Liver (tissue), 3 donors: ENCODE data around the gene ST8SIA6.

Experiments used
- EGR1 ChIP-seq, 2 donors: IDR thresholded peaks; 2 replicates each; pipeline ENCODE4 v1.6.1; 2016 to 2018; ENCODE audit warnings: antibody characterized with exemption in 2 of 2, low read depth in 2 of 2
- GABPA ChIP-seq, 2 donors: IDR thresholded peaks in 1 of 2; conservative IDR thresholded peaks in 1 of 2; 2 replicates each; pipeline ENCODE4 v1.6.1; 2016; ENCODE audit warnings: antibody characterized with exemption in 2 of 2, mild to moderate bottlenecking in 1 of 2, moderate library complexity in 1 of 2
- HNF4A ChIP-seq, 2 donors: conservative IDR thresholded peaks; 2 replicates each; pipeline ENCODE4 v1.6.1; 2016; ENCODE audit warnings: antibody characterized with exemption in 2 of 2, mild to moderate bottlenecking in 2 of 2
- JUND ChIP-seq, 2 donors: IDR thresholded peaks; 2 replicates each; pipeline ENCODE4 v1.6.1; 2016; ENCODE audit warnings: antibody characterized with exemption in 2 of 2
- RAD21 ChIP-seq, 2 donors: IDR thresholded peaks; 2 replicates each; pipeline ENCODE4 v1.6.1; 2016; ENCODE audit warnings: antibody characterized with exemption in 2 of 2, mild to moderate bottlenecking in 2 of 2
- SP1 ChIP-seq: IDR thresholded peaks from 2 replicates; pipeline ENCODE4 v1.6.1; 2018; ENCODE audit warnings: antibody characterized with exemption, mild to moderate bottlenecking
- TAF1 ChIP-seq: conservative IDR thresholded peaks from 2 replicates; pipeline ENCODE4 v1.6.1; 2016; ENCODE audit warnings: antibody characterized with exemption, mild to moderate bottlenecking
- YY1 ChIP-seq: IDR thresholded peaks from 2 replicates; pipeline ENCODE4 v1.6.1; 2016; ENCODE audit warnings: antibody characterized with exemption, mild to moderate bottlenecking
- TF ChIP-seq, protein P1 (sequence below): IDR thresholded peaks from 2 replicates; pipeline ENCODE4 v1.6.1; 2016; ENCODE audit warnings: antibody characterized with exemption
- TF ChIP-seq, protein P2 (sequence below): fragments of 150-350 bp; IDR thresholded peaks from 2 replicates; pipeline ENCODE4 v1.5.1; 2017; ENCODE audit warnings: improper control_type of control experiment, low read depth, low read length; ENCODE audit not compliant: missing input control
- TF ChIP-seq, protein P3 (sequence below): IDR thresholded peaks from 2 replicates; pipeline ENCODE4 v1.6.1; 2016; ENCODE audit warnings: antibody characterized with exemption, mild to moderate bottlenecking
- TF ChIP-seq, protein P4 (sequence below): IDR thresholded peaks from 2 replicates; pipeline ENCODE4 v1.6.1; 2016; ENCODE audit warnings: antibody characterized with exemption
- donor health status: healthy.
- donor health status: healthy.

DNA sequence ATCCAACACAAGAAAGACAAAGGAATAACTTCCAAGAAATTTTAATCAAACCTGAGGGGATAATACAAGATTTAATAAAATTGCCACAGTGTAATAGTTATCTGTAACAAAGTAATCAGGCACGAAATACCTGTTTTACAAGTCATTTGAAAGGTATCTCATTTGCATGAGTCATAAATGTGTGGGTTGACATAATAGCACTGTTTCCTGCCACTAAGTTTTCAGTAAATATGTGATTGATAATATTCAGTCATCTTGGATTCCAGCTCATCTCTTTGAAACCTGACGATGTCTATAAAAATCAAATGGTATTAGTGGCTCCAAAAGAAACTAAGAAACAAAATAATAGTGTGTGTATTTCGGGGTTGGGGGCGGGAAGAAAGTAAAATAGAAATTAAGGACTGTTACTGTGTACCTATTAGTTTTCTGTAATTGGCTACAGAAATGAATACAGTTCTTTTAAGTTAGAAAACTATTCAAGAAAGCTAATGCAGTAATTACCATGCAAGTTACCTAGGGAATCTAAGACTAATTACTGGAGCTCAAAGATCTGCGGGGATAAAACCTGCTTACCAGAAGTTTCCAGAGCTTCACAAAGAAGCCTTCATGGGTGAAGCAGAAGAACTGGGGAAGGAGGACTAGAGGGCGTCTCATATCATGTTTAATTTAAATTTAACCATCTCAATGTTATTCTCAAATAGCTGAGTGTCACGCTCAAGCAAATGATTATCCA, 100.7 kb downstream of the ST8SIA6 start:
- TF ChIP-seq, protein P1, sequence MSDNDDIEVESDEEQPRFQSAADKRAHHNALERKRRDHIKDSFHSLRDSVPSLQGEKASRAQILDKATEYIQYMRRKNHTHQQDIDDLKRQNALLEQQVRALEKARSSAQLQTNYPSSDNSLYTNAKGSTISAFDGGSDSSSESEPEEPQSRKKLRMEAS, result no peak
- TF ChIP-seq, protein P2, sequence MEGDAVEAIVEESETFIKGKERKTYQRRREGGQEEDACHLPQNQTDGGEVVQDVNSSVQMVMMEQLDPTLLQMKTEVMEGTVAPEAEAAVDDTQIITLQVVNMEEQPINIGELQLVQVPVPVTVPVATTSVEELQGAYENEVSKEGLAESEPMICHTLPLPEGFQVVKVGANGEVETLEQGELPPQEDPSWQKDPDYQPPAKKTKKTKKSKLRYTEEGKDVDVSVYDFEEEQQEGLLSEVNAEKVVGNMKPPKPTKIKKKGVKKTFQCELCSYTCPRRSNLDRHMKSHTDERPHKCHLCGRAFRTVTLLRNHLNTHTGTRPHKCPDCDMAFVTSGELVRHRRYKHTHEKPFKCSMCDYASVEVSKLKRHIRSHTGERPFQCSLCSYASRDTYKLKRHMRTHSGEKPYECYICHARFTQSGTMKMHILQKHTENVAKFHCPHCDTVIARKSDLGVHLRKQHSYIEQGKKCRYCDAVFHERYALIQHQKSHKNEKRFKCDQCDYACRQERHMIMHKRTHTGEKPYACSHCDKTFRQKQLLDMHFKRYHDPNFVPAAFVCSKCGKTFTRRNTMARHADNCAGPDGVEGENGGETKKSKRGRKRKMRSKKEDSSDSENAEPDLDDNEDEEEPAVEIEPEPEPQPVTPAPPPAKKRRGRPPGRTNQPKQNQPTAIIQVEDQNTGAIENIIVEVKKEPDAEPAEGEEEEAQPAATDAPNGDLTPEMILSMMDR, result no peak
- TF ChIP-seq EGR1 (IDR thresholded peaks at IDR 0.05; ENCODE audit: low read depth in 2 of 2) (no peak), TAF1 (no peak), RAD21 (IDR thresholded peaks at IDR 0.05) (no peak), JUND (IDR thresholded peaks at IDR 0.05) (no peak), SP1 (no peak), HNF4A (conservative IDR thresholded peaks at IDR 0.05) (no peak), GABPA (IDR thresholded peaks at IDR 0.05 in 1 of 2, conservative IDR thresholded peaks at IDR 0.05 in 1 of 2) (no peak), YY1 (no peak)
- TF ChIP-seq, protein P3, sequence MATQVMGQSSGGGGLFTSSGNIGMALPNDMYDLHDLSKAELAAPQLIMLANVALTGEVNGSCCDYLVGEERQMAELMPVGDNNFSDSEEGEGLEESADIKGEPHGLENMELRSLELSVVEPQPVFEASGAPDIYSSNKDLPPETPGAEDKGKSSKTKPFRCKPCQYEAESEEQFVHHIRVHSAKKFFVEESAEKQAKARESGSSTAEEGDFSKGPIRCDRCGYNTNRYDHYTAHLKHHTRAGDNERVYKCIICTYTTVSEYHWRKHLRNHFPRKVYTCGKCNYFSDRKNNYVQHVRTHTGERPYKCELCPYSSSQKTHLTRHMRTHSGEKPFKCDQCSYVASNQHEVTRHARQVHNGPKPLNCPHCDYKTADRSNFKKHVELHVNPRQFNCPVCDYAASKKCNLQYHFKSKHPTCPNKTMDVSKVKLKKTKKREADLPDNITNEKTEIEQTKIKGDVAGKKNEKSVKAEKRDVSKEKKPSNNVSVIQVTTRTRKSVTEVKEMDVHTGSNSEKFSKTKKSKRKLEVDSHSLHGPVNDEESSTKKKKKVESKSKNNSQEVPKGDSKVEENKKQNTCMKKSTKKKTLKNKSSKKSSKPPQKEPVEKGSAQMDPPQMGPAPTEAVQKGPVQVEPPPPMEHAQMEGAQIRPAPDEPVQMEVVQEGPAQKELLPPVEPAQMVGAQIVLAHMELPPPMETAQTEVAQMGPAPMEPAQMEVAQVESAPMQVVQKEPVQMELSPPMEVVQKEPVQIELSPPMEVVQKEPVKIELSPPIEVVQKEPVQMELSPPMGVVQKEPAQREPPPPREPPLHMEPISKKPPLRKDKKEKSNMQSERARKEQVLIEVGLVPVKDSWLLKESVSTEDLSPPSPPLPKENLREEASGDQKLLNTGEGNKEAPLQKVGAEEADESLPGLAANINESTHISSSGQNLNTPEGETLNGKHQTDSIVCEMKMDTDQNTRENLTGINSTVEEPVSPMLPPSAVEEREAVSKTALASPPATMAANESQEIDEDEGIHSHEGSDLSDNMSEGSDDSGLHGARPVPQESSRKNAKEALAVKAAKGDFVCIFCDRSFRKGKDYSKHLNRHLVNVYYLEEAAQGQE, result no peak
- TF ChIP-seq, protein P4, sequence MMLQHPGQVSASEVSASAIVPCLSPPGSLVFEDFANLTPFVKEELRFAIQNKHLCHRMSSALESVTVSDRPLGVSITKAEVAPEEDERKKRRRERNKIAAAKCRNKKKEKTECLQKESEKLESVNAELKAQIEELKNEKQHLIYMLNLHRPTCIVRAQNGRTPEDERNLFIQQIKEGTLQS, result no peak
